SK-N-MC (cell line): ENCODE data around the gene C11orf21.

ENCODE experiments used
- EZH2 ChIP-seq: fragments of 200-600 bp; sonication (generic); IDR thresholded peaks from one replicate; pipeline ENCODE4 v1.6.1; 2017; ENCODE audit warnings: antibody characterized with exemption
- POLR2AphosphoS5 ChIP-seq: IDR thresholded peaks from 2 replicates; pipeline ENCODE4 v1.6.1; 2012; ENCODE audit warnings: mild to moderate bottlenecking, low read depth, low read length, borderline replicate concordance

- no peak for TF ChIP-seq EZH2
- TF ChIP-seq POLR2AphosphoS5 = no peak
Measured at GRCh38 chr11:2302306-2302895, 683 bp upstream of the C11orf21 start.
